Hematopoietic multipotent progenitor cell treated with erythropoietin and hydrocortisone succinate and interleukin-3 and kit ligand, for 15 days (in vitro differentiated cells): ENCODE results near the gene PI4KB.
"Not testable (repeated sequence)": the region's sequence is repeated elsewhere in the genome, so short reads cannot be mapped to it uniquely, and the experiment has no call there.

ENCODE experiments used
- DNase-seq: peaks from one replicate; pipeline ENCODE4 v3.0.0-alpha.2; 2015; ENCODE audit warnings: low spot score

PI4KB gene

GRCh38 chr1:151281225-151281968 is 45.8 kb downstream of the PI4KB start:
- peak; percentile 94 for DNase-seq

- DNase-seq = no peak
Observed at GRCh38 chr1:151277249-151277648, 50.0 kb downstream of the PI4KB start.

DNA sequence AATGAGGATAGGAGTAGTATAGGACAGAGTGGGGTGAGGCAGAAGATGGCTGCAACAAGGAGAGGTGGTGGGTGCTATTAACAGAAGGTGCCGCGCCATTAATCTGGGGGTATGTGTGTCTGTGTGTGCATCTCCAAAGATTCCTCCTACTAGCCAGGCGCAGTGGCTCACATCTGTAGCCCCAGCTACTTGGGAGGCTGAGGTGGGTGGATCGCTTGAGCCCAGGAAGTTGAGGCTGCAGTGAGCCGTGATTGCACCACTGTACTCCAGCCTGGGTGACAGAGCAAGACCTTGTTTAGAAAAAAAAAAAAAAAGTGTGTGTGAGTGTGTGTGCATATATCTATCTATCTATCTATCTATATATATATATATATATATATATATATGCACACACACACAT is 51.9 kb downstream of the PI4KB start:
- DNase-seq = not testable (repeated sequence)

GRCh38 chr1:151273924-151274466 is 53.2 kb downstream of the PI4KB start:
- no peak for DNase-seq

DNA sequence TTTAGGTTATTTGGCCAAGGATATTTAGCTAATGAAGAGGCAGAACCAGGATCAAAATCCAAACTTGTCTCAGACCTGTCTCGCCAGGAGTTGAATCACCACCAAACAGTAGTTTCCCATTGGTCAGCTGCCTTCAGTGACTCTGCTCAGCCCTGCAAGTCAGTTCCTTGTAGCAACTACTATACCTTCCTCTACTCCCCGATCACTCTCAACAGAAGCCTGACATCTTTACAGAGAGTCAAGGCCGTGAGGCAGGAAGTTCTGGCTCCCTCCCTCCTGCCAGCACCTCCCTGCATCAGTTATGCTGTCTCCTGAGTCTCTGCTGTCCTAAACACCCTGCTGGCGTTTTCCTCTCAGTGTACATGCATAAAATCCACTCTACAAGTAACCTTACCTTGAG is 59.5 kb downstream of the PI4KB start:
- no peak for DNase-seq

DNA sequence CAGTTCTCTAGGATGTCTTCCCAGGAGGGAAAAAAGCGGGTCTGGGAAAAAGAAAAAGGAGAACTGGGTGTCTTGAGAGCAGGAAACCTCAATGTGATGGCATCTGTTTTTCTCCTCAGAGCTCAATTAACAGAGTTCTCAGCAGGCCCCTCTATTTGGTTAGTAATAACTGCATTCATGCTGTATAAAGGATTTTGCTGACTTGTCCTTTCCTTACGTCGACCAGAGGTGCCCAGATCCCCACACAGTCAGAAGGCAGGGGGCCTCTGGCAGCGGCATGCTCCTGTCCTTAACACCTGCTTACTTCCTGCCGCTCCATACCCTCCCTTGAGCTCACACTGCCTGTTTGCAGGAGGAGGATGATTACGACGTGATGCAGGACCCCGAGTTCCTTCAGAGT is 60.4 kb downstream of the PI4KB start:
- no peak for DNase-seq

DNA sequence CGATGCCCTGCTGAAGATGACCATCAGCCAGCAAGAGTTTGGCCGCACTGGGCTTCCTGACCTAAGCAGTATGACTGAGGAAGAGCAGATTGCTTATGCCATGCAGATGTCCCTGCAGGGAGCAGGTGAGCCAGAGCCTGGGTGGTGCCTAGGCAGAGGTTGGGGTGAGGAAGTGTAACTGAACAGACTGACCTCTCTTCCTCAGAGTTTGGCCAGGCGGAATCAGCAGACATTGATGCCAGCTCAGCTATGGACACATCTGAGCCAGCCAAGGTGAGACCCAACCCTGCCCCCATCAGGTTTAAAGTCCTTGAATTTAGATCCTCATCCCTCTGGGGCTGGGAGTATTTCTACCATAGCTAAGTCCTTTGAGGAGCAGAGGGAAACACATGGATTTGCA is 60.9 kb downstream of the PI4KB start:
- DNase-seq = no peak

GRCh38 chr1:151265446-151266236 is 61.6 kb downstream of the PI4KB start:
- no peak for DNase-seq

DNA sequence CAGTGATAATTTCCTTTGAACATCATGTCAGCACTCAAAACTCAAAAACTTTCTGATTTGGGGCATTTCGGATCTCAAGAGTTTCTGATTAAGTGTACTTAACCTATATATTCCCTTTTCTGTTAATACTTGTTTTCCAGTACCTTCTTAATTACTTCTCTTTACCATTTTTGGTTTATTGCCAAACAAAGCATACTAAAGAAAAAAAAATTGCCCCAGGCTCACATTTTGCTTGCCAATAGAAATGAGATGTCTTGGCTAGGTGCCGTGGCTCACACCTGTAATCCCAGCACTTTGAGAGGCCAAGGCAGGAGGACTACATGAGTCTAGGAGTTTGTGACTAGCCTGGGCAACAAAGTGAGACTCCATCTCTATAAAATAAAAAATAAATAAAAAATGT is 67.9 kb downstream of the PI4KB start:
- no peak for DNase-seq

- no peak for DNase-seq
Observed at GRCh38 chr1:151255381-151255780, 71.8 kb downstream of the PI4KB start.

GRCh38 chr1:151254217-151255213 is 72.7 kb downstream of the PI4KB start, which contains the start of gene PSMD4:
Gene PSMD4 (plus strand): TSS chr1:151254734. CDS start chr1:151254783, 49 bp downstream.
- peak; percentile 95 for DNase-seq

GRCh38 chr1:151251656-151252470 is 75.4 kb downstream of the PI4KB start:
- peak; percentile 85 for DNase-seq

DNA sequence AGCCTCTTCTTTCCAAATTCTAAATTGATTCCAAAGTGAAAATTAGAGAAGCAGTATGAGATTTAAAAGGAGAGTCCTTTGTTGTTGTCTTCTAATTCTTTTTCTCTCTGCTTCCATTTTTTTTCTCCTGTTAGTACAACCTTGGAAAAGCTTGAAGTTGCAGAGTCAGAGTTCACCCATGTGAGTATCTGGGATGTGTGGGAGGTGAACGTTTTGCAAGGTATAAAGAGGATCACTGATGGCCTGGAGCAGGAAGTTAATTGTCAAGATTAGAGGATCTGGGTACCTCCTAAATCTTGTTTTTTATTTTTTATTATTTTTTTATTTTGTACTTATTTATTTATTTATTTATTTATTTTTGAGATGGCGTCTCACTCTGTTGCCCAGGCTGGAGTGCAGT is 80.4 kb downstream of the PI4KB start:
- no peak for DNase-seq

GRCh38 chr1:151243683-151244216 is 83.5 kb downstream of the PI4KB start:
- DNase-seq = no peak

GRCh38 chr1:151242442-151242841 is 84.8 kb downstream of the PI4KB start:
- no peak for DNase-seq
